ENCODE results near the gene ACTR3.

- TF ChIP-seq, protein P1, sequence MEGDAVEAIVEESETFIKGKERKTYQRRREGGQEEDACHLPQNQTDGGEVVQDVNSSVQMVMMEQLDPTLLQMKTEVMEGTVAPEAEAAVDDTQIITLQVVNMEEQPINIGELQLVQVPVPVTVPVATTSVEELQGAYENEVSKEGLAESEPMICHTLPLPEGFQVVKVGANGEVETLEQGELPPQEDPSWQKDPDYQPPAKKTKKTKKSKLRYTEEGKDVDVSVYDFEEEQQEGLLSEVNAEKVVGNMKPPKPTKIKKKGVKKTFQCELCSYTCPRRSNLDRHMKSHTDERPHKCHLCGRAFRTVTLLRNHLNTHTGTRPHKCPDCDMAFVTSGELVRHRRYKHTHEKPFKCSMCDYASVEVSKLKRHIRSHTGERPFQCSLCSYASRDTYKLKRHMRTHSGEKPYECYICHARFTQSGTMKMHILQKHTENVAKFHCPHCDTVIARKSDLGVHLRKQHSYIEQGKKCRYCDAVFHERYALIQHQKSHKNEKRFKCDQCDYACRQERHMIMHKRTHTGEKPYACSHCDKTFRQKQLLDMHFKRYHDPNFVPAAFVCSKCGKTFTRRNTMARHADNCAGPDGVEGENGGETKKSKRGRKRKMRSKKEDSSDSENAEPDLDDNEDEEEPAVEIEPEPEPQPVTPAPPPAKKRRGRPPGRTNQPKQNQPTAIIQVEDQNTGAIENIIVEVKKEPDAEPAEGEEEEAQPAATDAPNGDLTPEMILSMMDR (IDR thresholded peaks at IDR 0.05; ENCODE audit: borderline replicate concordance, extremely low read depth, low read length, poor library complexity, severe bottlenecking): no peak
- TF ChIP-seq EZH2 (IDR thresholded peaks at IDR 0.05; ENCODE audit: borderline replicate concordance, low read depth, low read length, severe bottlenecking): no peak
These were observed 17.7 kb upstream of the ACTR3 start for GRCh38 chr2:113872201-113872600.

Measured in DND-41 (cell line).